Activated gamma-delta T cell treated with Interleukin-2 at 50 U/mL for 16 hours (primary cell): ENCODE results near the gene CNTN4.

Source experiments
- DNase-seq: peaks from one replicate; pipeline ENCODE4 v3.0.0-alpha.2; 2020

Gene CNTN4

GRCh38 chr3:3005146-3005744, 906.6 kb downstream of the CNTN4 start:
- no peak for DNase-seq

- no peak for DNase-seq
These were observed 914.8 kb downstream of the CNTN4 start for GRCh38 chr3:3013317-3014052.

DNA sequence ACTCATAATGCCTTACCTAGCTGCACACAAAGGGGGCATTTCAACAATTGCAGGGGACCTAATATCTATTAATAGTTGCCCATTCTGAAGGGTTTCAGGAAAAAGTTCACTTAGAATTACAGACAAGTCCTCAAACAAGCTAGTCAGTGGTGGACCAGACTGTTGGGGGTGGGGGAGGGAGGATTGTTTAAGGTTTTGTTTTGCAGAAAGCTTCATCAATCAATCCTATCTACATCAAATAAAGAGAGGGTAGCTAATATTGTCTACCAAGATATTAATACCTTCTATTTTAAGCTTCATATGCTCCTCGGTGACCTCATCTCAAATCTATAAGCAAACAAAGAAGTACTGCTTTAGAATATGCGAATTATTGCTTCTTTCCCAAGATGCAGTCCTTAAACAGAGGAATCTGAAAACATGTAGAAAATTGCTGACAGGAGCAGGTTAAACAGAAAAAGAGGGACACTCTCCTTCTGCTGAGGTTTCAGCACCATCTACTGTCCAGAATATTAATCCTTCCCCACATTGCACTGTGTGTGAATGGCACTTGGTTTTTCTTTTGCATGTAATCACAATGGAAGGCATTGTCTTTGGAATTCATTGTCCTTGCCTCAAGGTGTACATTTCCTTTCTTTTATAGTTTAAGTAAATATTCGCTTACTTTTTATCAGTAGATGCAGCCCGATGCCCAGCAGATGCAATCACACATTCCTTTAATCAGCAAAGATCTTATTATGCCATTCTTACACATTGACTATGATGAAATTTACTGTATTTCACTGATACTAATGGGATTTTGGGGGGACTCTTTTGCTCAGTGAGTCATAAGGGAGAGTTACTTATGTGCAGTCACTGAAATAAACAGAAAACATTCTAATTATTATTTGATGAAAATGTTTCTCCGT, 916.8 kb downstream of the CNTN4 start:
- DNase-seq: no peak

- DNase-seq: no peak
These were observed 917.6 kb downstream of the CNTN4 start for GRCh38 chr3:3016226-3016625.

DNA sequence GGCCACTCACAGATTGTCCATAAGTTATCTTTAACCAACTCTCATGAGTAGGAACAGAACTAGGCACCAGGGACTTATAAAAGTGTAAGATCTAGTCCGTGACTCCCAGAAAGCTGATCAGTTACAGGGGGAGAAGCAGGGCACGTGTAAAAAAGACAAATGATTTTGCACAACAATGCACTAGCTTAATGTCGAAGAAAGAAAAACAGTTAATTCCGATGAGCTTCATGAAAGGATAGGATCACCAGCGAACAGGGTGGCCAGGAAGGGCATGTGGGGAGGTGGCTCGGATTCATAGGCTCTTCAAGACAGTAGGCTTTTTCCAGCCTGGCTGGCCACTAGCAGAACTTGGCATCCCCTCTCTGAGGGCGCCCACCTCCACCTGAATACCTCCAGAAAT, 921.5 kb downstream of the CNTN4 start:
- DNase-seq: no peak

DNA sequence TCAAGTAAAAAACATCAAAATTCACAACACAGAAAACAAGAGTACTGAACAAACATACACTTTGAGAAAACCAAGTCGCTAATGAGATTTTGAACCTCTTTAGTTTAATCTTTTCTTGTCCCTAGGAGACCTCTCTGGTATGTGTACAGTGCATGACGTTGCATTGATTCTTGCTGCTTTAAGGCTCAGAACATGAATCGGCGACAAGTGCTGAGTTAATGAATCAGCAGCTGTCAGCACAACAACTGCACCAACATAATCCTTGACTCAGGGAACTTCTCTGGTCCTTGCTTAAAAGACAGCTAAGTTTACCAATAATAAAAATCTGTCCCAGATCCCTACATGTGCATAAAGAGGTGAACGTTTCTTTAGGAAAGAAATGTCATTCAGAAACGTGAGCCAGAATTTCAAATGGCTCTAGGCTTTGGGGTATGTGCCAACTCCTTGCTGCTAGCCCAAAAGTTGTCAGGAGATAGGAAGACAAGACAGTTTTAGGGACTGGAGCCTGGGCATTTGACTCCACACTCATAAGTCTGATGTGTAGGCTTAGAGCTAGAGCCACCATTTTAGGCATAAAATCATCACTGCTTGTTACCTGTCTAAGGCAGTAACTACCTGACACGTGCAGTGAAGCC, 924.6 kb downstream of the CNTN4 start:
- DNase-seq: no peak

- no peak for DNase-seq
These were observed 929.4 kb downstream of the CNTN4 start for GRCh38 chr3:3027976-3028567.

DNA sequence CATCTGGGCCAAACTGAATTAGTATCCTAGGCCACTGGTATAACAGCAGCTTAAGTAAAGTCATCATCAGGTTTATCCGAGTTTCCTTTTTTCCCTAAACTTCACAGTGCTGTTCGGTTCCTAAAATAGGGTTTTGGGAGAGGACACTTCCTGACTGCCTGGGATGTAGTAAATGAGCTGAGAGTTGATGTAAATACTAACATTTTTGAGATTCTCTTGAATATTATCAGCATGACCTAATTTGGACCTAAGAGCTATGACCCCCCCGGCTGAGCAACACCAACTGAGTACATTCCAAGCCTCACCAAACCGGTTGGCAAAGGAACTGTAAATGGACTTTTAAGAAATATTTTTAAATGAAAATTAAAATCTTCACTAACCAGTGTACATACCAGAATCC, 932.7 kb downstream of the CNTN4 start:
- DNase-seq: no peak

GRCh38 chr3:3037156-3037555, 938.5 kb downstream of the CNTN4 start:
- DNase-seq: no peak

GRCh38 chr3:3038201-3038991, 939.7 kb downstream of the CNTN4 start:
- DNase-seq: no peak

DNA sequence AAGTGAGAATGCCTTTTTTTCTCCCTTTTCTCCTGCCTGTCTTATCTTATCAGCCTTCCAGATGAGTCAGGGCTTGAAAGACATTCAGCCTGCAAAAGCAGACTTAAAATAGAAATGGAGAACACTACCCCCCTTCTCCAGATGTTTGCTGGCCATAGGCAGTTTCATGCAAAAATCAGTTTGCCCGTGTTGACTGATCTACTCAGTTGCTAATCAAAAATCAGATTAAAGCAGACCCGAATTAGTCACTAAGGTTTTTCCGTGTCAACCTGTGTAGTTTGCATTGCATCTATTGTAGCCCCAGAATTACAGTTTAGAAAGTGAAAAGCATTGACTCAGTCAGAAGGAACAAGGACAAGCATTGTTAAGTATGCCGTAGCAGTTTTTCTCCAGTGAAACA, 955.3 kb downstream of the CNTN4 start:
- no peak for DNase-seq

DNA sequence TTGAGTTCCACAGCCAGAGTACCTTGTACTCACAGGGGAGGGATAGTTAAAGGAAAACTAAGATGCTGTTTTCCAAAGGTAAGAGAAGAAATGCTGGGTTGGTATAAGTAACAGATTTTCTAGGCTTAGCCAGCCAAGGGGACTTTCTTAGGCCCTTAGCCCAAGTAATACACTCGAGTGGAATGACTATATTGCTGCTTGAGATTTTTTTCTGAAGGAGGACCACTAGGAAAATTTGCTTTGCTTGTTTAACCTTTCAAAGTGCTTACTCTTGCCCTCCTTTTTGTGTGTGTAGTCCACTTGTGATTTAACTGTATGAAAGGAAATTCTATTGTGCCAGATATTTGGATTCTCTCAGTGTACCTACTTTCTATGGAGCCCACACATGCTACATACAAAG, 961.0 kb downstream of the CNTN4 start:
- DNase-seq: no peak

GRCh38 chr3:3064297-3064696, 965.6 kb downstream of the CNTN4 start:
- DNase-seq: no peak

- DNase-seq: no peak
These were observed 967.2 kb downstream of the CNTN4 start for GRCh38 chr3:3065876-3066275.

DNA sequence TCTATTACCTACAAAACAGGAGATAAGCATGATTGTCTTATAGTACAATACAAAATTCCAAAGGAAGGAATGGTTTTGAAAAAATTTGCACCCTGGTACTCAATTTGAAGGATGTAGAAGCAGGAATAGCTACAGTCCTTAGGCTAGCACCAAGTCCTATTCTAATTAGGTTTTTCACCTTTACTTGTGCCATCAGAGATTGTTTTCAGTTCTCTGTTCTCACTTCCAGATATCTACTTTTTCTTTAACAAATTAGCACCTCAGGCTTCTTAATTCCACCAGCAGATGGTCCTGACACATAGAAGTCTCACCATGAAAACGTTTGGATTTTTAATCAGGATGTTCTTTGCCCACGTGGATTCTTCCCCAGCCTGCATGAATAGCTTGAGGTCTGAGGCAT, 967.7 kb downstream of the CNTN4 start:
- DNase-seq: no peak

GRCh38 chr3:3066910-3067309, 968.2 kb downstream of the CNTN4 start:
- no peak for DNase-seq

GRCh38 chr3:3068358-3068881, 969.8 kb downstream of the CNTN4 start:
- no peak for DNase-seq

- no peak for DNase-seq
These were observed 971.1 kb downstream of the CNTN4 start for GRCh38 chr3:3069723-3070122.

DNA sequence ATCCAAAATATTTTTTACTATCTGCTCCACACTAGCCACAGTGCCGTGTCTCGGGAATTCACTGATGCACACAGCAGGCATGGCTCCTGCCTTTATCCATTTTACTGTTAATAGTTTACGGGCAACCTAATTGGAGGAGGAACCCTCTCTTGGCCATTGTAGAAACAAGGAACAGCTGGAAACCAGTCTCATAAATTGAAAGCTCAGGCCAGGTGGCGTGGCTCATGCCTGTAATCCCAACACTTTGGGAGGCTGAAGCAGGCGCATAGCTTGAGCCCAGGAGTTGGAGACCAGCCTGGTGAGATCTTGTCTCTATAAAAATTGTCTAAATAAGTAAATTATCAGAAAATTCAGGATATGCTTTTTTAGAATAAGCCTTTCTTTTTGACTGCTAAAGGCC, 972.5 kb downstream of the CNTN4 start:
- no peak for DNase-seq

- no peak for DNase-seq
These were observed 976.0 kb downstream of the CNTN4 start for GRCh38 chr3:3074551-3075257.

- no peak for DNase-seq
These were observed 981.6 kb downstream of the CNTN4 start for GRCh38 chr3:3080309-3080708.
